Adrenal gland (tissue), 5 donors: ENCODE results near the gene OLA1.

Experiments
- CTCF ChIP-seq, 6 experiments: fragments of 450-650 bp in 4 of 6; fragments of 200-600 bp in 2 of 6; sonication (generic) in 1 of 6; IDR thresholded peaks; 1 replicate in 5 of 6; 2 replicates in 1 of 6; pipeline versions ENCODE4 v1.5.1 to v1.8.0; 2016 to 2021; ENCODE audit warnings: antibody characterized with exemption in 6 of 6, mild to moderate bottlenecking in 2 of 6, moderate library complexity in 1 of 6
- POLR2A ChIP-seq, 2 donors: fragments of 450-650 bp; IDR thresholded peaks; one replicate each; pipeline ENCODE4 v1.6.1; 2017; ENCODE audit warnings: antibody characterized with exemption in 2 of 2, mild to moderate bottlenecking in 2 of 2, moderate library complexity in 1 of 2
- donor health status: DM: no; HTN: no; CAD: no.

GRCh38 chr2:174071321-174071720, 177.0 kb downstream of the OLA1 start:
- TF ChIP-seq CTCF (IDR thresholded peaks at IDR 0.05), result no peak
- no peak for TF ChIP-seq POLR2A (IDR thresholded peaks at IDR 0.05)
